Liver (tissue), 9 donors: Measurements from ENCODE around the gene TRIO. TPM values are rescaled to one million over a fixed set of nuclear protein-coding genes. Genes with fewer than 3 reads are reported as not detected.

Experiments used
- DNase-seq: peaks from one replicate; pipeline ENCODE4 v3.0.0-alpha.2; 2017; ENCODE audit warnings: low spot score
- H3K27ac ChIP-seq, 2 donors: one replicate each; pipeline ENCODE4 v1.7.0; 2013; ENCODE audit warnings: inconsistent platforms in 2 of 2, low read length in 2 of 2, control low read depth in 1 of 2, low read depth in 1 of 2, mild to moderate bottlenecking in 1 of 2
- H3K27me3 ChIP-seq, 4 donors: one replicate each; pipeline versions ENCODE4 v1.6.1 to v1.7.0; 2013; ENCODE audit warnings: low read length in 3 of 4, inconsistent platforms in 1 of 4, mild to moderate bottlenecking in 1 of 4, moderate library complexity in 1 of 4; ENCODE audit not compliant: control insufficient read depth in 4 of 4, insufficient read depth in 4 of 4
- H3K36me3 ChIP-seq, 4 donors: one replicate each; pipeline versions ENCODE4 v1.6.1 to v1.7.0; 2013; ENCODE audit warnings: low read length in 3 of 4, mild to moderate bottlenecking in 3 of 4, low read depth in 1 of 4, moderate library complexity in 1 of 4; ENCODE audit not compliant: control insufficient read depth in 4 of 4, insufficient read depth in 3 of 4
- H3K4me1 ChIP-seq, 4 donors: one replicate each; pipeline versions ENCODE4 v1.6.1 to v1.7.0; 2013; ENCODE audit warnings: low read length in 3 of 4, mild to moderate bottlenecking in 3 of 4, moderate library complexity in 1 of 4; ENCODE audit not compliant: control insufficient read depth in 4 of 4, insufficient read depth in 4 of 4
- H3K4me3 ChIP-seq, 3 donors: one replicate each; pipeline versions ENCODE4 v1.6.1 to v1.7.0; 2013; ENCODE audit warnings: low read length in 3 of 3, control low read depth in 1 of 3, low read depth in 1 of 3, mild to moderate bottlenecking in 1 of 3
- H3K9ac ChIP-seq, 2 donors: one replicate each; pipeline ENCODE4 v1.7.0; 2013; ENCODE audit warnings: low read length in 2 of 2, mild to moderate bottlenecking in 2 of 2, moderate library complexity in 2 of 2, control low read depth in 1 of 2, low read depth in 1 of 2
- H3K9me3 ChIP-seq, 4 donors: one replicate each; pipeline versions ENCODE4 v1.6.1 to v1.7.0; 2013; ENCODE audit warnings: low read length in 3 of 4; ENCODE audit not compliant: control insufficient read depth in 4 of 4
- EGR1 ChIP-seq, 2 donors: IDR thresholded peaks; 2 replicates each; pipeline ENCODE4 v1.6.1; 2016 to 2018; ENCODE audit warnings: antibody characterized with exemption in 2 of 2, low read depth in 2 of 2
- FOXA1 ChIP-seq: IDR thresholded peaks from 2 replicates; pipeline ENCODE4 v1.6.1; 2016; ENCODE audit warnings: antibody characterized with exemption
- FOXA2 ChIP-seq: IDR thresholded peaks from 2 replicates; pipeline ENCODE4 v1.6.1; 2016; ENCODE audit warnings: antibody characterized with exemption
- JUND ChIP-seq, 2 donors: IDR thresholded peaks; 2 replicates each; pipeline ENCODE4 v1.6.1; 2016; ENCODE audit warnings: antibody characterized with exemption in 2 of 2
- RAD21 ChIP-seq, 2 donors: IDR thresholded peaks; 2 replicates each; pipeline ENCODE4 v1.6.1; 2016; ENCODE audit warnings: antibody characterized with exemption in 2 of 2, mild to moderate bottlenecking in 2 of 2
- RXRA ChIP-seq, 2 donors: IDR thresholded peaks; 2 replicates each; pipeline ENCODE4 v1.6.1; 2017 to 2018; ENCODE audit warnings: antibody characterized with exemption in 2 of 2, mild to moderate bottlenecking in 1 of 2
- TAF1 ChIP-seq: conservative IDR thresholded peaks from 2 replicates; pipeline ENCODE4 v1.6.1; 2016; ENCODE audit warnings: antibody characterized with exemption, mild to moderate bottlenecking
- WGBS: extraction: QIAGEN DNeasy Blood & Tissue Kit; methylation state at CpG from one replicate; pipeline ENCODE4 v1.1.7; 2013; 5-methylcytosine and 5-hydroxymethylcytosine counted together
- polyA plus RNA-seq, 2 donors: library from polyadenylated mRNA; stranded (reverse) in 1 of 2; unstranded in 1 of 2; fragments of 200-250 nt in 1 of 2; fragments of >200 nt in 1 of 2; fragmentation: Nextera tagmentation in 1 of 2; extraction: Ambion mirVana in 1 of 2; gene quantifications; one replicate each; pipeline versions ENCODE4 v1.2.1 to v1.2.3, GENCODE V29; 2013 to 2015
- total RNA-seq, 2 donors: library from RNA; depleted of rRNA; stranded (reverse); fragments of >200 nt; gene quantifications; one replicate each; pipeline ENCODE4 v1.2.3, GENCODE V29; 2014
- TF ChIP-seq, protein P1 (sequence below): IDR thresholded peaks from 2 replicates; pipeline ENCODE4 v1.6.1; 2016; ENCODE audit warnings: antibody characterized with exemption
- TF ChIP-seq, protein P2 (sequence below): IDR thresholded peaks from 2 replicates; pipeline ENCODE4 v1.6.1; 2016; ENCODE audit warnings: antibody characterized with exemption
- TF ChIP-seq, protein P3 (sequence below): IDR thresholded peaks from 2 replicates; pipeline ENCODE4 v1.6.1; 2016; ENCODE audit warnings: antibody characterized with exemption, mild to moderate bottlenecking
- donor health status: healthy.
- donor health status: healthy.
- donor health status: healthy.
- donor health status: healthy.
- donor health status: healthy.

The TRIO gene
- total and polyA plus RNA-seq, 4 donors: 8.5 to 86.2 (median 16.0) TPM

DNA sequence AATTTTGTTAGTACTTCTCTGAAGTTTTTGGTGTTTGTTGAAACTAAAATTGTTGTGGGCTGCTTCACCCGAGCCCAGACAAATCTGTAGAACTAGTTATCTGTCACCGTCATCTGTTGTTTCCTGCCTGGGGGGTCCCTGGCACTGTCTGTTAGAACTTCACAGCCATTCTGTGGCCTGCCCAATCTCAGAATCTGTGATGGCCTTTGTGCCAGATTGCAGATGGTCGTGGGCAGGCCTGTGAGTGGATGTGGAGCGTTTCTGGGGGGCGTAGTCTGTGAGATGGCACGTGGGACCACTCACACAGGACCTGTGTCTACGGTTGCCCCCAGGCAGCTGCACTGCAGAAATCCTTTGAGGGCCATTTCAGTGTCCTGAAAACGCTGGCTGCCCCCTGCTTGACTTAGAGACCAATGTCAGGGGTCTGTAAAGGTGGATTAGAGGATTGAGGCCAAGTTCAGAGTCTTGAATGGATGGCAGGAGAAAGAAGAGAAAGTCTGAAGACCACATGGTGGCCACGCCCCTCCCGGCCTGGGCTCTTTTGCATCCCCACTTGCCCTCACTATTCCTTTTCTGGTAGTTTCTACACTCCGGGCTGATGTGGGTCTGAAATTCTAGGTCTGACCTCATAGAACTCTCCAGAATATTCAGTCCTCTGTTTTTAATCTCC is 38.3 kb downstream of the TRIO start:
- Histone ChIP-seq H3K36me3 (no peaks in the 10 kb centered on the region), H3K9ac (no peak overlapping the region), H3K27me3 (no peaks in the 10 kb centered on the region), H3K9me3 (no peaks in the 10 kb centered on the region), H3K4me3 (no peak overlapping the region), H3K4me1 (peaks cover 5 to 49% (median 26%) of the 10 kb centered on the region in 4 donors), H3K27ac (no peak overlapping the region)
- WGBS: 93% methylated on average over 11 of the region's 11 CpGs
- TF ChIP-seq, protein P1, sequence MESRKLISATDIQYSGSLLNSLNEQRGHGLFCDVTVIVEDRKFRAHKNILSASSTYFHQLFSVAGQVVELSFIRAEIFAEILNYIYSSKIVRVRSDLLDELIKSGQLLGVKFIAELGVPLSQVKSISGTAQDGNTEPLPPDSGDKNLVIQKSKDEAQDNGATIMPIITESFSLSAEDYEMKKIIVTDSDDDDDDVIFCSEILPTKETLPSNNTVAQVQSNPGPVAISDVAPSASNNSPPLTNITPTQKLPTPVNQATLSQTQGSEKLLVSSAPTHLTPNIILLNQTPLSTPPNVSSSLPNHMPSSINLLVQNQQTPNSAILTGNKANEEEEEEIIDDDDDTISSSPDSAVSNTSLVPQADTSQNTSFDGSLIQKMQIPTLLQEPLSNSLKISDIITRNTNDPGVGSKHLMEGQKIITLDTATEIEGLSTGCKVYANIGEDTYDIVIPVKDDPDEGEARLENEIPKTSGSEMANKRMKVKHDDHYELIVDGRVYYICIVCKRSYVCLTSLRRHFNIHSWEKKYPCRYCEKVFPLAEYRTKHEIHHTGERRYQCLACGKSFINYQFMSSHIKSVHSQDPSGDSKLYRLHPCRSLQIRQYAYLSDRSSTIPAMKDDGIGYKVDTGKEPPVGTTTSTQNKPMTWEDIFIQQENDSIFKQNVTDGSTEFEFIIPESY: no peak
- no peak for TF ChIP-seq FOXA1
- TF ChIP-seq, protein P2, sequence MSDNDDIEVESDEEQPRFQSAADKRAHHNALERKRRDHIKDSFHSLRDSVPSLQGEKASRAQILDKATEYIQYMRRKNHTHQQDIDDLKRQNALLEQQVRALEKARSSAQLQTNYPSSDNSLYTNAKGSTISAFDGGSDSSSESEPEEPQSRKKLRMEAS: no peak
- no peak for TF ChIP-seq JUND (IDR thresholded peaks at IDR 0.05)
- DNase-seq: no peak

DNA sequence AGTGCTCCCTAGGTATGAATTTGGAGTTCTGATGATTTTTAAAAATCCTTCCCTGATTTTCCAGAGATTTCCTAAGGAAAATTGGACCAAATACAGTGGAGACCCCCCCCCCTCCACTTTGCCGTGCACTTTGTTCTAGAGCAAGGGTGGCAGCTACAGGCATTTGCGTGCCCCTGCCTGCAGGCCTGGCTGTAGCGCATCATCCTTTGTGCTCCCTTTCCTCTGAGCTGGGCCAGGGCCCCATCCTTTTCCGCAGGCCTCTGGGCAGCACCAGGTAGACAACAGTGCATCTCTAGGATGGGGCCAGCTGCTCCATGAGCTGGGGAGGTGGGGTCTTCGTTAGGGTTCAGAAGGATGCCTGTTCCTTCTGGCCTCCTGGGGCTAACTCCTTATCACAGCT is 39.6 kb downstream of the TRIO start:
- DNase-seq: no peak
- 92% methylated on average over 5 of the region's 5 CpGs for WGBS
- TF ChIP-seq, protein P3, sequence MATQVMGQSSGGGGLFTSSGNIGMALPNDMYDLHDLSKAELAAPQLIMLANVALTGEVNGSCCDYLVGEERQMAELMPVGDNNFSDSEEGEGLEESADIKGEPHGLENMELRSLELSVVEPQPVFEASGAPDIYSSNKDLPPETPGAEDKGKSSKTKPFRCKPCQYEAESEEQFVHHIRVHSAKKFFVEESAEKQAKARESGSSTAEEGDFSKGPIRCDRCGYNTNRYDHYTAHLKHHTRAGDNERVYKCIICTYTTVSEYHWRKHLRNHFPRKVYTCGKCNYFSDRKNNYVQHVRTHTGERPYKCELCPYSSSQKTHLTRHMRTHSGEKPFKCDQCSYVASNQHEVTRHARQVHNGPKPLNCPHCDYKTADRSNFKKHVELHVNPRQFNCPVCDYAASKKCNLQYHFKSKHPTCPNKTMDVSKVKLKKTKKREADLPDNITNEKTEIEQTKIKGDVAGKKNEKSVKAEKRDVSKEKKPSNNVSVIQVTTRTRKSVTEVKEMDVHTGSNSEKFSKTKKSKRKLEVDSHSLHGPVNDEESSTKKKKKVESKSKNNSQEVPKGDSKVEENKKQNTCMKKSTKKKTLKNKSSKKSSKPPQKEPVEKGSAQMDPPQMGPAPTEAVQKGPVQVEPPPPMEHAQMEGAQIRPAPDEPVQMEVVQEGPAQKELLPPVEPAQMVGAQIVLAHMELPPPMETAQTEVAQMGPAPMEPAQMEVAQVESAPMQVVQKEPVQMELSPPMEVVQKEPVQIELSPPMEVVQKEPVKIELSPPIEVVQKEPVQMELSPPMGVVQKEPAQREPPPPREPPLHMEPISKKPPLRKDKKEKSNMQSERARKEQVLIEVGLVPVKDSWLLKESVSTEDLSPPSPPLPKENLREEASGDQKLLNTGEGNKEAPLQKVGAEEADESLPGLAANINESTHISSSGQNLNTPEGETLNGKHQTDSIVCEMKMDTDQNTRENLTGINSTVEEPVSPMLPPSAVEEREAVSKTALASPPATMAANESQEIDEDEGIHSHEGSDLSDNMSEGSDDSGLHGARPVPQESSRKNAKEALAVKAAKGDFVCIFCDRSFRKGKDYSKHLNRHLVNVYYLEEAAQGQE: no peak
- TF ChIP-seq TAF1: no peak
- TF ChIP-seq JUND (IDR thresholded peaks at IDR 0.05): no peak
- TF ChIP-seq FOXA2: no peak
- TF ChIP-seq RAD21 (IDR thresholded peaks at IDR 0.05): no peak
- TF ChIP-seq EGR1 (IDR thresholded peaks at IDR 0.05; ENCODE audit: low read depth in 2 of 2): no peak
- no peaks in the 10 kb centered on the region for H3K9me3 ChIP-seq
- H3K4me1 ChIP-seq: peaks cover 5 to 40% (median 22%) of the 10 kb centered on the region in 4 donors
- no peak overlapping the region for H3K4me3 ChIP-seq
- no peak overlapping the region for H3K27ac ChIP-seq
- H3K36me3 ChIP-seq: no peaks in the 10 kb centered on the region
- no peak overlapping the region for H3K9ac ChIP-seq
- no peaks in the 10 kb centered on the region for H3K27me3 ChIP-seq

DNA sequence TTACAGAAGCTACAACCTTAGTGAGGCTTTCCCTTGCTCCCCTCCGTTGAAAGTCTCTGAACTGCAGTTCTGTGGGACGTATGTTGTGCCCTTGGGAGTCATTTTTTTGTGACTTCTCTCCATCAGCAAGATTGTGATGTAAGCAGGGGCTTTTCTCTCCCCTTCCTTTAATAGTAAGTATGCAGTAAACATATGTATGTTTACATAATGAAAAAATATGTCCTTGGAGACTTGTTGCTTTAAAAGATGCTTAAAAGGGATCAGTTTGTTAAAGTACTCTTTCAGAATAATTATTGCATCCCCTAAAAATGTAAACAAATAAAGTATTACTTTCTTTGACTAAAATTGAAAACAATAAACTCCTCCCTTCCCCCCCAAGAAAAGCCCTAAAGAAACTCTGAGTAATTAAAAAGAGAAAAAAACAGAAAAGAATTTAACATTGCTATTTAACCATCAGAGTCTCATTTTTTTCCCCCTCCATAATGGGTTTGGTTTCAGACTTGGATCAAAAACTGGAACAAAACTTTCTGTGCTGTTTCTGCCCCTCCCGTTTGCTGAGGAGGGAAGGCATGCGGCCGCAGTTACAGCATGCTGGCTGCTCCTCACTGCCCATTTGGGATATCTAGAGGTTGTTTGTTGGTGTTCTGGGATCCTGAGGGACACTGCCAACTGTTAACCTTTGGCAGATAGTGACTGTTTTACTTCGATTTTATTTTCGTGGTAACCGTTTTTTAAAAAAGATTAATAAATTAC is 40.2 kb downstream of the TRIO start:
- Histone ChIP-seq H3K4me1 (peaks cover 5 to 35% (median 22%) of the 10 kb centered on the region in 4 donors), H3K9ac (no peak overlapping the region), H3K27me3 (no peaks in the 10 kb centered on the region), H3K27ac (no peak overlapping the region), H3K36me3 (no peaks in the 10 kb centered on the region), H3K4me3 (no peak overlapping the region), H3K9me3 (no peaks in the 10 kb centered on the region)
- DNase-seq: no peak
- WGBS: 38% methylated on average over 8 of the region's 8 CpGs
- peak in 1 of 2 donors; percentile 15 for TF ChIP-seq RXRA (IDR thresholded peaks at IDR 0.05)
- TF ChIP-seq, protein P3: no peak
- TF ChIP-seq, protein P2: peak; percentile 42
- TF ChIP-seq RAD21 (IDR thresholded peaks at IDR 0.05): peak in 1 of 2 donors; percentile 5
- TF ChIP-seq, protein P1: no peak
